SJCRH30 (cell line): ENCODE data around the gene PTX4. TPM values are rescaled to one million over a fixed set of nuclear protein-coding genes. Genes with fewer than 3 reads are reported as not detected.
"Not testable (repeated sequence)": the region's sequence is repeated elsewhere in the genome, so short reads cannot be mapped to it uniquely, and the experiment has no call there.

ENCODE experiments used
- DNase-seq, 2 experiments: peaks; one replicate each; pipeline ENCODE4 v3.0.0-alpha.2; 2015 to 2020
- H3K27ac ChIP-seq: fragments of 250-450 bp; sonication (Bioruptor Pico); 2 replicates; pipeline ENCODE4 v1.5.1; 2020; ENCODE audit warnings: mild to moderate bottlenecking, moderate library complexity
- H3K27me3 ChIP-seq: fragments of 250-450 bp; sonication (Bioruptor Pico); 2 replicates; pipeline ENCODE4 v1.5.1; 2020; ENCODE audit warnings: mild to moderate bottlenecking, moderate library complexity
- H3K36me3 ChIP-seq: fragments of 250-450 bp; sonication (Bioruptor Pico); 2 replicates; pipeline ENCODE4 v1.5.1; 2020; ENCODE audit warnings: mild to moderate bottlenecking, moderate library complexity
- H3K4me1 ChIP-seq: fragments of 250-450 bp; sonication (Bioruptor Pico); 2 replicates; pipeline ENCODE4 v1.5.1; 2020; ENCODE audit warnings: mild to moderate bottlenecking, moderate library complexity
- H3K4me3 ChIP-seq: fragments of 250-450 bp; sonication (Bioruptor Pico); 2 replicates; pipeline ENCODE4 v1.5.1; 2020; ENCODE audit warnings: mild to moderate bottlenecking, moderate library complexity
- H3K9me3 ChIP-seq: fragments of 250-450 bp; sonication (Bioruptor Pico); replicated peaks from 2 replicates; pipeline ENCODE4 v1.5.1; 2020; ENCODE audit warnings: mild to moderate bottlenecking, moderate library complexity
- total RNA-seq: library from RNA; depleted of rRNA; stranded (reverse); fragments of >200 nt; shearing (Covaris generic); gene quantifications from 2 replicates; pipeline ENCODE4 v1.2.3, GENCODE V29; 2014

Gene PTX4
- total RNA-seq, 1 experiment from 2014 or later = not detected

DNA sequence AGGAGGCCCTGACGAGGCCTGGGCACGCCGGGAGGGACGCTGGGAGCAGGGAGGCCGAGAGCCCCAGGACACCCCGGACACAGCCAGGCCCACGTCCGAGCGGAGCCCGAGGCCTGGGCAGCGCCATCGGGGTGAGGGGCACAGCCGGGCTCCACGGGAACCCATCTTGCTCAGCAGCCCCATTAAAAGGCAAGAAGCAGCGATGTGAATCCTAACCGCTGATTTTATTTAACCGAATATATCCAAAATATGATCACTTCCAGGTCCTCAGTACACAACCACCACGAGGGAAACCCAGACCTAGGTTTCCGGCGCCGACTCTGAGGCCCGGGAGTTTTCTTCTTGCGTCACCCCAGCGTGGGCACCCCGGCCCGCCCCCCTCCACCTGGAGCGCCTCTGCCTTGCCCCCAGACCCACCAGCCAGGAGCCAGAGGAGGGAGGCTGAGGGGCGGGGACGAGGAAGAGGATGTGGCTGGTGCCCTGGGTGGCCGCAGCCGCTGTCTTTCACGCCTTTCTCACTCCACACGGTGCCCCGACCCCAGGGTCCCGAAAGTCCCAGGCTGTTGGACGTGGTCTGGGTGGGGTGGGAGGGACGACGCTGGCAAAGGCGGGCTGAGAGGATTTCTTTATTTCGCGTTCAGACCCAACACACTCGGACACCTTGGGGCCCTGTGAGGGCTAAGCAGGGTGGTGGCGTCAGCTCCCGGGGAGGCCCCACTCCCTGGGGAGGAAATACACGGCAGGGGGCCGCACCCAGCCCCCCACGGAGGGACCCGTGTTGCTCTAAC, 43.8 kb downstream of the PTX4 start:
- Histone ChIP-seq H3K9me3 (no peaks in the 10 kb centered on the region), H3K4me3 (no peak overlapping the region), H3K36me3 (no peaks in the 10 kb centered on the region), H3K27me3 (no peaks in the 10 kb centered on the region), H3K27ac (no peak overlapping the region), H3K4me1 (no peaks in the 10 kb centered on the region)
- DNase-seq = no peak

DNA sequence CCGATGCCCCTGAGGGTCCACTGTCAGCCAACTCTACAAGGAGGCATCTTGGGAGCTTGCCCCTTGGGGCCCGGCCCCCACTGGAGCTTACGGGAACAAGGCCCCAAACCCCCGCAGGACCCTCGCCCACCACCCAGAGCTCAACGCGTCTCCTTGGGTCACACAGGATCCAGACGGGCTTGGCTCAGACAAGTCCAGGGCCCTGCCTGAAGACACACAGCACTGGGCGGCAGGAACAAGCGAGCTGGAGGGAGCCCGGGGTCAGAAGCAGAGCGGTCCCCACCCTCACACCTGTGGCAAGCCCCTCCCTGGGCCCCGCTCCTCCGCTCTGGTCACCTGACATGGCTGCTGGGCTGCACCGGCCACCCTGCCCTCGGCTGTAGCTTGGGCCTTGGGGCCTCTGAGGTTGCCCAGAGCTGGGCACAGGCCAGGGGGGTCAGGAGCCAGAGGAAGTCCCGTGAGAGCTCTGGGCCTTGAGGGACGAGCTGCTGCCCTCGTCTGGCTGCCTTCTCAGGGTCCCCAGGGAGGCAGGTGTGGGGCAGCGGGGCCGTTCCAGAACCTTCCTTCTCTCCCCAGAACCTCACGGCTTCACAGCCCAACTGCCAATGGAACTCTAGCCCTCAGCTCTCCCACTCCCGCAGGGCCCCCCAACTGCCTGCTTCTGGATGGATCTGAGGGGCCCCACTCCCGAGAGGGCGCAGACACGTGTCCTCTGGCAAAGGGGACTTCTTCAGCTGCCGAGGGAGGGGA, 44.6 kb downstream of the PTX4 start, which contains the start of gene CCDC154:
TSS of gene CCDC154 (minus strand) at position 577 of the 750 bp plus-strand sequence. CDS start at position 343, 234 bp downstream.
- H3K27ac ChIP-seq = no peak within 1 kb of the TSS
- H3K4me1 ChIP-seq = peaks cover 6% of the 10 kb centered on the region; the same call in 1 of the 2 replicates
- no peak for DNase-seq
- no peak within 1 kb of the TSS for H3K4me3 ChIP-seq
- H3K36me3 ChIP-seq = no peaks in the 10 kb centered on the region
- H3K9me3 ChIP-seq = no peaks in the 10 kb centered on the region
- H3K27me3 ChIP-seq = no peaks in the 10 kb centered on the region

DNA sequence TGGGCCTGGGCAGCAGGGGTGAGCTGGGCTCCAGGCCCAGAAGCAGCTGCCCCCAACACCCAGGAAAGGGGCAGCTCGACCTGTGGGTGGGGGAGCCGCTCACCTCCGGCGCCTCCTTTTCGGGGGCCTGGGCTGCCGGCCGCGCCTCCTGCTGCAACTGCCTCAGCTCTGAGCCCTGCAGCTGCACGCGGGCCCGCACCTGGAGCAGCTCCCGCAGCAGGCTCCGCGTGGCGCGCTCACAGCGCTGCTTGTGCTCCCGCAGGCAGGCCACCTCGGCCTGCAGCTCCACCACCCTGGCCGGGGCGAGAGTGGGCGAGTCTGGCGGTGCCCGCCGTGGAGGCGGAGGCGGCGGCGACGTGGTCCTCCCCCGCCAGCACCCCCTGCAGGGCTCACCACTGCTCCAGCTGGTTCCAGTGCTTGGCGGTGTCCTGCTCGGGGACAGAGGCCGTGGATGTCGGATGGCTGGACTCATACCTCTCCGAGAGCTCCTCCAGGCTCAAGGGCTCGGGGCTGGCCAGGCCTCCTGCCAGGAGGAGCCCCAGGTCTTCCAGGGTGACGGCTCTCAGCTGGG, 45.3 kb downstream of the PTX4 start:
- DNase-seq = peak in 1 of 2 experiments; percentile 12
- H3K27ac ChIP-seq = no peak overlapping the region
- H3K4me1 ChIP-seq = peaks cover 11% of the 10 kb centered on the region; the same call in 1 of the 2 replicates
- no peaks in the 10 kb centered on the region for H3K9me3 ChIP-seq
- H3K4me3 ChIP-seq = no peak overlapping the region
- no peaks in the 10 kb centered on the region for H3K27me3 ChIP-seq
- no peaks in the 10 kb centered on the region for H3K36me3 ChIP-seq

DNA sequence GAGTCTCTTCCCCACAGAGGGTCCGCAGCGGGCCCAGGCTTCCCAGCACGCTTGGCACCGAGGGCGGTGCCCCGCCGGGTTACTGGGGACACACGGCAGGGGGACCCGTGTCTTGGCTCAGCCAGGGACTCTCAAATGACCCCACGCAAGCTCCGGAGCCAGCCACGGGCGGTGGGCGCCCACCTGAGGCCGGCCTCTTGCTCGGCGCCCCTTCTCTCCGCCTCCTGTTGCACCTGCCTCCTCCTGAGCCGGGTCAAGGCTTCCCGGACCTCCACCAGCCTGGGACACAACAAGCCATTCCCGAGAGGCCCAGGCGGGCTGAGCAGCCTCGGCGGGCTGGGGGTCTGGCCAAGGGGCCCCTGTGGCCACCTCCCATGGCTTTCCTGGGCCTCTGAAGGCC, 46.0 kb downstream of the PTX4 start:
- DNase-seq = no peak
- no peak overlapping the region for H3K4me3 ChIP-seq
- no peaks in the 10 kb centered on the region for H3K9me3 ChIP-seq
- H3K4me1 ChIP-seq = peaks cover 18% of the 10 kb centered on the region
- no peaks in the 10 kb centered on the region for H3K27me3 ChIP-seq
- no peak overlapping the region for H3K27ac ChIP-seq
- H3K36me3 ChIP-seq = no peaks in the 10 kb centered on the region

DNA sequence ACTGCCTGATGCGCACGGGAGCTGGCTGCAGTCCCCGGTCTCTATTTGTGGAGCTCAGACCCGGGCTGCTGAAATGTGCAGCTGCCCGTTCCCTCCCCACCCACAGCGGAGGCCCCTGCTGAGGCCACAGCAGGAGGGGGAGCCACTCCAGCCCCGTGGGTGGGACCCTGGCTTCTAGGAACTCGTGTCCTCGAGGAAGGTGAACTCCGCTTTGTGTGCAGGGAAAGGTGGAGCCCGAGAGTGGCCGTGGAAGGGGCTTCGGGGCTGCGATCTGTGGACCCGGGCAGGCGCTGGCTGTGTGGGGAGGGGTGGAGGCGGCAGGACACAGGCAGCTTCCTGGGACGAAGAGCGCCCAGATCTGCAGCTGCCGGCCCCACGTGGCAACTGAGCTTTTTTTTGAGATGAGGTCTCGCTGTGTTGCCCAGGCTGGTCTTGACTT, 47.3 kb downstream of the PTX4 start:
- Histone ChIP-seq H3K4me1 (peaks cover 28% of the 10 kb centered on the region), H3K27ac (peak overlapping the region; percentile 40), H3K9me3 (no peaks in the 10 kb centered on the region), H3K36me3 (no peaks in the 10 kb centered on the region), H3K4me3 (peak overlapping the region; percentile 31), H3K27me3 (no peaks in the 10 kb centered on the region)
- DNase-seq = peak; percentile 74 to 80

DNA sequence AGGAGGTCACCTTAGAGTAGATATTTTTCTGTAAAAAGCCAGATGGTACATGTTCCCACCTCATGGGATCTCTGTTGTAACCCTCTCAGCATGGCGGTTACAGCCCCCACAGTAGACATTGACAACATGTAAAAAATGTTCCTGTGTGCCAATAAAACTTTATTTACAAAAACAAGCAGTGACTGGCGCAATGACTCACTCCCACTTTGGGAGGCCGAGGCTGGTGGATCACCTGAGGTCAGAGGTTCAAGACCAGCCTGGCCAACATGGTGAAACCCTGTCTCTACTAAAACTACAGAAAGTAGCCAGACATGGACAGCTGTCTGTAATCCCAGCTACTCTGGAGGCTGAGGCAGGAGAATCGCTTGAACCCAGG, 49.1 kb downstream of the PTX4 start:
- not testable (repeated sequence) for H3K9me3 ChIP-seq, H3K27ac ChIP-seq, H3K27me3 ChIP-seq, H3K36me3 ChIP-seq, DNase-seq
- peaks cover 41% of the 10 kb centered on the region for H3K4me1 ChIP-seq
- H3K4me3 ChIP-seq = peak overlapping the region; percentile 33; the same call in 1 of the 2 replicates

DNA sequence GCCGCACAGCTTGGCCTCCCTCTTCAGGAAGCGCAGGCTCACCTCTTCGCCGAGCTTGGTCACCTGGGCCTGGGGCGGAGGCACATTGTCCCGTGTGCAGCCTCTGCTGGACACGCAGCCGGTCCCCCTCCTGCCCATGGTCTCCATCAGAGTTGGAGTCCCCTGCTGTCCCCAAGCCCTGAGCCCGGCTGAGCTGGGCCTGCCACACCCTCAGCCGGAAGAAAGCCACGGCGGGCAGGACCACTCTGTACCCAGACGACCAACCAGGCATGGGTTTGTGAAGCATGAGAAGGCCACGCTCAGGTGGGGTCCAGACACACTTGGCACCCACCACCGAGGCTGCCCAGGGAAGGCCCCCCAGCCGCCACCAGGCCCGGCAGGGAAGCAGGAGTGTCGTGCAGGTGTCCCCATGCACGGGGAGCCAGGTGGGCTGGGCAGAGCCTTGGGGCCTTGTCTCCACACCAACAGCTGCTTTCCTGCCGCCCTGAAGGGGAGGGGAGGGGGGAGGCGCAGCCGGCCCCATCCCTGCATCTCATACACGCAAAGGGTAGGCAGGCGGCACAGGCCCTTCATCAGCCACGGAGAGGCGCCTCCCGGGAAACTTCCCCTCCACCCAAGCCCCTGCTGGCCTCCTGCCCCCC, 49.6 kb downstream of the PTX4 start:
- Histone ChIP-seq H3K36me3 (0 out of 2 replicates have a peak, but pooled peaks cover under 1% of the 10 kb centered on the region), H3K27me3 (no peaks in the 10 kb centered on the region), H3K9me3 (no peaks in the 10 kb centered on the region), H3K4me1 (peaks cover 41% of the 10 kb centered on the region), H3K4me3 (peak overlapping the region; percentile 33), H3K27ac (peak overlapping the region; percentile 16; the same call in 1 of the 2 replicates)
- DNase-seq = peak; percentile 76 to 84

DNA sequence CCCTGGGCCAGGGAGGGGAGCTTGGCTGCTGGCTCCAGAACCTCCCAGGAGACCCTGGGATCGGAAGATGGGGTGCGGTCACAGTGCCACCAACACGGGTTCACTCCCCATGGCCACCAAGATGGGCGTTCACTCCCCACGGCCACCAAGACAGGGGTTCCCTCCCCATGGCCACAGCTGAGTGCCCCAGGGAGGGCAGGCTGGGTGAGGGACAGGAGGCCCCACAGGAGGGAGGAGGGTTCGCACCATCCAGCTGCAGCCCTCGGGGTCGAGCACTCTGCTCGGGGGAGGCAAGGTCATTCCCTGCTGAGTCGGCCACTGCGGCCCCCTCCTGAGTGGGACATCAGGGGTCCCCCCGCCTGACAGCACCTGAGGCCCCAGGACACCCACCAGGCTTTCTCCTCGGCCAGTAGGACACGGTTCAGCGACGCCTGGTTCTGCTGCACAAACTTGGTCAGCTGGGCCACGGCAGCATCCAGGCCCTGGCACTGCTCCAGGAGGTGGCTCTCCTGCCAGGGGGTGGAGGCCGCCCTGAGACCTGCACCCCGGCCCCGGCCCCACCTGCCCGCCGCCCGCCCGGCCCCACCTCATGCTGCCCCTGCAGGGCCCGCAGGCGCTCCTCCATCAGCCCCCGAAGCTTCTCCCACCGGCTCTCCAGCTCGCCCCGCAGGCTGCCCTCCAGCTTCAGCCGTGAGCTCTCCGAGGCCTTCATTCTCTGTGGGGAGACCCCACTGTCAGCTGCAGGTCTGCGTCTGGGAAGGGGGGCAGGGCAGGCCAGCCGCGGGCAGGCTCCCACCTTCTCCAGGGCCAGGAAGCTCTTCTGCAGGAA, 50.3 kb downstream of the PTX4 start:
- Histone ChIP-seq H3K36me3 (peaks cover 8% of the 10 kb centered on the region), H3K4me1 (peaks cover 41% of the 10 kb centered on the region), H3K9me3 (no peaks in the 10 kb centered on the region), H3K27ac (peak overlapping the region; percentile 42; the same call in 1 of the 2 replicates), H3K27me3 (no peaks in the 10 kb centered on the region), H3K4me3 (peak overlapping the region; percentile 33)
- peak; percentile 63 to 74 for DNase-seq

DNA sequence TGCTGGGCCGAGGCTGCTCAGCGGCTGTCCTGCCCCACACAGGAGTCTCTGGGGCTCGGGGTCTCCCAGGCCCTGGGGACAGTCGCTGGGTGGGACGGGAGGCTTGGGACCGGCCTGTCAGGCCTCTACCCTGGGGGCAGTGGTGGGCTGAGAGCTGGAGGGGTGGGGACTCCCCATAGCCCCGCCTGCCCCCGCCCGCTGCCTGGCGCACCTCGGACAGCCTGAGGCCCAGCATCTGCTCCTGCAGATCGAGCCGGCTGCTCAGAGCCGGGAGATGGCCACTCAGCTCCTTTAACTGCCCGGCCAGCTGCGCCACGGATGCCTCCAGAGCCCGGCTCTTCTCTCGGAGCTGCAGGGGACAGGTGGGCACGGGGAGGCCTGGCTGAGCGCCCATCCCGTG, 51.1 kb downstream of the PTX4 start:
- Histone ChIP-seq H3K27ac (peak overlapping the region; percentile 42), H3K4me3 (peak overlapping the region; percentile 33), H3K9me3 (no peaks in the 10 kb centered on the region), H3K27me3 (no peaks in the 10 kb centered on the region), H3K4me1 (peaks cover 41% of the 10 kb centered on the region), H3K36me3 (peaks cover 14% of the 10 kb centered on the region)
- peak; percentile 93 to 95 for DNase-seq

DNA sequence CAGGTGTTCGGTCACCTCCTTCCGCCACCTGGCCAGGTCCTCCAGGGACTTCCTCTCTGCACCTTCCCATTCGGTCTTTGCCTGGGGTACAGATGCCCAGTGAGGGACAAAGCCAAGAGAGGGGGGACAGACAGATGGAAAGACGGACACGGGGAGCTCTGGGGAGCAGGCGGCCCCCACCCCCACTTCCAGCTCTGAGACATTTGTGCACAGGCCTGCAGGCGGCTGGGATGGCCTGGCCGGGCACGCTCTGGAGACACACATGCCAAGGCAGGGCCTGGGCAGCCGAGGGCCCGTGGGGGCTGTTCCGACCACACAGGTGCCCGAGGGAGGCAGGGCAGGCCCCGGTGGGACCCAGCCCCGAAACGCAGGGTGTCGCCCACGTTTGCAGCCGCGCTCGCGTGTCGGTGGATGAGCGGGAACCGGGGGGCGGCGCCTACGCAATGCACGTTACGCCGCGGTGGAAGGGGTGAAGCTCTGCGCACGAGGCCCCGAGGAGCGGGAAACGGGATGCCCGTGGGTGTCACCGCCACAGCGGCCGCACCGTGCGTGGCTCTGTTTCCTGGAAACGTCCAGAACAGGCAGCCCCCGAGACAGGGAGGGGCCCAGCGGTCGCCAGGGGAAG, 51.9 kb downstream of the PTX4 start:
- Histone ChIP-seq H3K36me3 (peaks cover 16% of the 10 kb centered on the region), H3K9me3 (no peaks in the 10 kb centered on the region), H3K4me1 (peaks cover 41% of the 10 kb centered on the region), H3K27ac (peak overlapping the region; percentile 42), H3K27me3 (no peaks in the 10 kb centered on the region), H3K4me3 (peak overlapping the region; percentile 33)
- peak; percentile 68 to 73 for DNase-seq

DNA sequence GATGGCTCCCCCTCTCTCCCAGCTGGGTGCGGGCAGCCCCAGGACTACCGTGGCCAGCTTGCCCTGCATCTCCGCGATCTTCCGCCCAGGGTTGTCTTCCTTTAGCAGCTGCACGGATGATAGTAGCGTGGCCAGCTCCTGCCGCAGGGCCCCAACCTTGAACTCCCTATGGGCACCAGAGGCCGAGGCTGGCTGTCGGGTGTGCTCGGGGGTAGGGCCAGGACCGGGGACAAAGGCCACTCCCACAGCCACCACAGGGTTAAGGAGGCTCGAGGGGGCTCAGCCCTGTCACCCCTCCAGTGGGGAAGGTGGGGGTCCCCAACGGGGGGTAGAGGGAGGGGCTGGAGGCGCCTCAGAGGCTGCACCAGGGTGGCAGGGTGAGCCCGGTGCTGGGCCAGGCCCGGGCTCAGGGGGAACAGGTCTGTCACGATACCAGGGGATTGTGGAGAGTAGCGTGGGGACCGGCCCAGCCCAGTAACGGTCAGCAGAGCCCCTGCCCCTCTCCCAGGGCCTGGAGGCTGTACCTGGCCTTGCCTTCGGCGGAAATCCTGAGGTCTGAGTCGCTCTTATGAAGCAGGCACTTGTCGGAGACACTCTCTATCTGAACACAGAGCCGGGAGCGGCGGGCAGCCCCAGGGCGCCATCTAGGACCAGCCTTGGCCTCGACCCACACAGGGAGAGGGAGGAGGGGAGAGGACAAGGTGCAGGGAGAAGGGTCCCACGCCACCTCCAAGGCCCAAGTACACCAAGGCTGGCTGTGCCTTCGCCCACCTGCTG, 52.6 kb downstream of the PTX4 start:
- peaks cover 16% of the 10 kb centered on the region for H3K36me3 ChIP-seq
- no peak overlapping the region for H3K4me3 ChIP-seq
- DNase-seq = peak; percentile 76 to 82
- H3K27me3 ChIP-seq = no peaks in the 10 kb centered on the region
- H3K27ac ChIP-seq = no peak overlapping the region; the same call in 1 of the 2 replicates
- peaks cover 41% of the 10 kb centered on the region for H3K4me1 ChIP-seq
- H3K9me3 ChIP-seq = no peaks in the 10 kb centered on the region
